Dedifferentiated amniotic fluid mesenchymal stem cell (primary cell): ENCODE results near the gene CORO1C.
A peak's percentile ranks its signal among the peaks of the same experiment; 100 is the strongest.

Experiments
- DNase-seq: peaks from one replicate; pipeline ENCODE4 v3.0.0-alpha.2; 2016; ENCODE audit errors: extremely low spot score

The CORO1C gene

GRCh38 chr12:108647585-108648287 lies 83.6 kb downstream of the CORO1C start:
- DNase-seq: no peak

DNA sequence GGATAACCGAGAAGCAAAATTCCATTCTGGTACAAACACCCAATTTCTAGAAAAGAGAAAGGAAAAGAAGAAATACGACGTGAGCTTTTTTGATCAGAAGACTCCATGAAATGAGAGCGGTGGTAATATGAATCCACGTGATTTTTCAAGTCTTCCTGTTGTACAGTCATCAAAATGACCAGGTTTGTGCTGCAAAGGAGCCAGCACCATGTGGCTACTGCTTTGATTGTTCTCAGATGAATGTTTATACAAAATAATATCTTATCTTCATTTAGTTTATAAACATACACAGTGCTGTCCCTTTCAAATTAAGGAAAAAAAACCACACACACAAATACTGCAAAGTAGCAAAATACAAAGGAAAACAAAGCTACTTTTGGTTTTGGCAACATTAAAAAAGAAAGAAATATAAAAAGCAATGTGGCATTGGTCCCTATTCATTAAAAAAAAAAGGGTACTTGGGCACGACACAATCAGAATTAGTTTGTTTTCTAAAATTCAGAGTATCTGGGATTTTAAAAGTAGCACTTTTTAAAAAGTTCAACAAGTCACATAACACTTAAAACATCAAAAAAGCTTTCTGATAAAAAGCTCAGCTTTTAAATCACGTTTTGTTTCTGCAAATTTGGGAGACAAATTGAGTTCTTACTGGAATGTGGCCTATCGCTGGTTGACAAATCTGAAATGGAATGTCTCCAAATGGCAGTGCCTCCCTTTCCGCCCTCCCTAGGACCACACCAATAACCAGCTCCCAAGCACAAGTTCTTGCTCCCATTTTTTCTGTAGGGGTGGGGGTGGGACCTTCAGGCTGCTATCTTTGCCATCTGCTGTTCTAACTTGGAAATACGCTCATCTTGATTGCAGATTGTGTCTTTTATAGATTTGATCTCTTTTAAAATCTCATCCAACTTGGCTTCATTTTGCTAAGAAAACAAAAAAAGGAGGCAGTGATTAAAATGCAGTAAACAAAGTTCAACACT lies 84.4 kb downstream of the CORO1C start:
- no peak for DNase-seq

- DNase-seq: no peak
Observed at GRCh38 chr12:108645686-108646599, 85.4 kb downstream of the CORO1C start.

DNA sequence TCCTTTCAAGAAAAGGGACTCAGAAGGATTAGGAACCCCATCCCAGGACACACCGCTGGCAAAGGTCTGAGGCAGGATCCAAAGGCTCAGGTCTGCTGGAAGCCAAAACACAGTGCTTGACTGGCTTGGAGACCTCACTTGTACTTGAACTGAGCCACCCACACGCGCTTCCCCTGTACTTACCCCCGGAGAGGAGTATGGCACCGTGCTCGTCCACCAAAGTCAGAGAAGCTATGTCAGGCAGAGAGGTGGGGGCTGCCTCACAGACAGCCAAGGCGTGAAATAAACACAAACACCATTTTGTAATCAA lies 86.6 kb downstream of the CORO1C start:
- no peak for DNase-seq

DNA sequence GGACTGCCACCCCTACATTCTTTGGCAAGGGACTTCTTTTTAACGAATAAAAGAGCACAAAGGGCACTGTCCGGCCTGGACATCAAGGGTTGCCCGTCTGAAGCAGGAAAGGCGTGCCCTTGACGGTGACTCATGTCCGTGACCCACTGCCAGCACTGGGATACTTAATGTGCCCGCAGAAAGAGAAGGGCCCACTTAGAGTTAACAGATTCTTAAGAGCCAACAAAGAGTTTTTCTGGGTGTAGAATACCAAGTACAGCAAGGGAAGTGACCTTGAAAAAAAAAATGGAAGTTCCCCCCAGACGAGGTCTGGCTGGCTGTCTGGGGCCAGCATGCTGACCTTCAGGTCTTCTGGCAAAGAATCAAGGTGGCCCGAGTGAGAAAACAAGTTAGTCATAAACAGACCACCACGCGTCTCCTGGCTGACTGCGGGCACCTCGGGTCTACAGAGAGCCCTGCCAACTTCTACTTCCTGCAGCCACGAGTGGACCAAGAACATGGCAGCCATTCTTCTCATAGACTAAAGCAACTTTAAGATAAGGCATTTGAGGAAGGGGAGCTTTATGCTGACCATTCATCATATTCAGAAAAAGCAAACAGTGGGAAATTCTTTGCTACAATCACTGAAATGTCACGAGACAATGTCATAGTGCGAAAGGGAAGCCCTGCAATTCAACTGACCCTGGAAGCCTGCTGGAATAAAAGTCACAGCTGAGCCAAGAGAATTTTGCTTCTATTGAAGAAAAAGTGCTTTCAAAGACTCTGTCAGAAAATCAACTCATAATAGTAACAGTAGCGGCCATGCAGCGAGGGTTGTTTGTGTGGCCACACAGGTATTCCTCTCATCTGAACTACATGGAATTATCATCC lies 87.1 kb downstream of the CORO1C start:
- DNase-seq: no peak

DNA sequence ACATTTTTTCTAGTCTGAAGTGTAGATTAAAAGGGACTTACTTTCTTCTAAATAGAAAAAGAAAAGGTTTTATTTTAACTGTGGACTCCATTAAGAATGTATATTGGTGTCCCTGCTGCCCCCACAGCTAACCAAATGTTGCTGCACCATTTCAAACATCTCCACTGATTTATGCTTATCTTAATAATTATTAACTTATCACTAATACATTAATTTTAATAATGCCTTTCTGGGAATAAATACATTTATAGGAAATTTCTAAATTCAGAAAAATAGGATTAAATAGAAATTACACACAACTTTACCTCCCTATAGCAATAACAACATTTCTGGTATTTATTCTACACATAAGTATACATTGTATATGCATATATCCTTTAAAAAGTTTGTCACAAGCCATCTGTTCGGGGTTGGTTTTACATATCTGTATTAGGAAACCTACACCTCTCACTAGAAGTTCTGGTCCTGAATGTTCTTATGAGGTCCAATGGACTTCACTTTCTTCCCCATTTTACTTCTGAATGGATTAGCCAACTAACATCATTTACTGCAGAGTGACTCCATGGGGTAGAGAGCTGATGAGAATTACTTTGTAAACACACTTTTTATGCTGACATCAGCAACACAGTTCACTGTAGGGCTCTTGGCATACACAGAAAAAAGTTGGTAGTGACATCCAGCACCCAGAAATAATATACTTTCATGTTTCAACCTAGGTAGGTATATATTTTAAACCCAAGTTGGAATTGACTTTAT lies 88.2 kb downstream of the CORO1C start:
- no peak for DNase-seq

- no peak for DNase-seq
Observed at GRCh38 chr12:108642269-108642870, 88.9 kb downstream of the CORO1C start.

DNA sequence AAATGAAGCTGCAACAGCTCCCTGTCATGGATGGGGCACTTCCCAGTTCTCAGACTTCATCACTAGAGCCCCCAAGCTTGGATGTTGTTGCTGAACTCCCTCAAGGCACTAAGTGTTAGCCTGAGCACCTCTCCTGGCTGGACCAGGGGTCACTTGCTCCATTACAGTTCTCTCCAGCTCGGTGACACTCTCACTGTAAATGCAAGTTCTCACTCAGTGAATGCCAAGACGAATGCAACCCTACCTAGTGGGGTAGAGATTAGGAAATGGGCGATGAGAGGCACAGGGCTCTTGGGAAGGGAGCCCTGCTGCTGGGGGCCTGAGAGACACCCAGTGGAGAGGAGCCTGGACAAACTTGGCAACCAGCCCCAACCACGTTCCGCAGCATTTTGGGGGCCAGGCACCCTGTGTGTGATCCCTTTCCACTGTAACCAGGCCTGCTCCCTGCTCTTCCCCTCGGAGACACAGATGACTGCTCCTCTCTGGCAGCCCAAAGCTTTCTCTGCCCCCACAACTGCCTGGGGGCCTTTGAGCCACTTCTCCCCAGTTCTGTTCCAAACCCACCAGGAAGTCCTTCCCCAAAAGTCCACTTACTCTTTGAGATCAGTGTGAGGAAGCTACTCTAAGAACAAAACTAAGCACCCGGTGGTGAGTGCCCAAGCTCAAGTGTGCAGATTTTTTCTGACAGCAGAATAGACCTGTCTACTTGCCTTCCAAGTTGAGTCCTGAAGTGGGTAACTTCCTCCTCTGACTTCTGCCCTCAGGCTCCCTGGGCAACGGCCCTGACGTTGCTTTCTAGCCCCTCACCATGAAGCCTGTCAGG lies 89.7 kb downstream of the CORO1C start:
- DNase-seq: no peak

GRCh38 chr12:108640802-108641445 lies 90.4 kb downstream of the CORO1C start:
- DNase-seq: no peak

- no peak for DNase-seq
Observed at GRCh38 chr12:108638997-108639822, 92.1 kb downstream of the CORO1C start.

DNA sequence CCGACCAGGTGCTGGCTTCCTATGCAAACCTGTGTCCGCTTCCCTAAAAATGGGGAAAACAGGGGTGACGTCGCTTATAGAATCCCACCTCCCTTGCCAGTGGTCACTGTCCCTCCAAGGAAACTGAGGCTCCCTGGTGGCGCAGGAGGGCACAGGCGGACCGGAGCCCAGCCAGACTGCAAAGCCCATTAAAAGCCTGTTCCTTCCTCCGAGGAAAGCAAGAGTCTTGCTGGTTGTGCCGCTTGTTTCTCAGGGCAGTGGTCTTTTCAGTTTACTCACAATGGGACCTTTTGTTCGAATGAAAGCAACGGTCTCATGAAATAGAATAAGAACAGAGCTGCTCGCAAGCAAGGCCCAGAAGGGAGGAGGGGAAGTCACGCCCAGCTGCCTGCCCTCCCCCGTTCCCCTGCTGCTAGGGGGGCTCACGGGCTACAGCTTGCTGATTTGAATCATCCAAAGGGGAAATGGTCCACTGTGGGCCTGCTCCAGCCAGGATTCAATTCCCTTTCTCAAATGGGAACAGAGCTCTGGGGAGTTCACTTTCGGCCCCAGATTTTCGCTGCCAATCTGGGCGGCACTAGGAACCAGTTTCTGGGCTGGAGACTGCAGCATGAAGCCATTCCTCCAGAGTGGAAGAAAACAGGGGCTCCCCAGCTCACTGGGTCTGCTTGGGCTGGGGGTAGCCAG lies 93.0 kb downstream of the CORO1C start:
- DNase-seq: no peak

- DNase-seq: no peak
Observed at GRCh38 chr12:108637222-108637971, 93.9 kb downstream of the CORO1C start.

GRCh38 chr12:108635997-108636808 lies 95.1 kb downstream of the CORO1C start:
- no peak for DNase-seq

DNA sequence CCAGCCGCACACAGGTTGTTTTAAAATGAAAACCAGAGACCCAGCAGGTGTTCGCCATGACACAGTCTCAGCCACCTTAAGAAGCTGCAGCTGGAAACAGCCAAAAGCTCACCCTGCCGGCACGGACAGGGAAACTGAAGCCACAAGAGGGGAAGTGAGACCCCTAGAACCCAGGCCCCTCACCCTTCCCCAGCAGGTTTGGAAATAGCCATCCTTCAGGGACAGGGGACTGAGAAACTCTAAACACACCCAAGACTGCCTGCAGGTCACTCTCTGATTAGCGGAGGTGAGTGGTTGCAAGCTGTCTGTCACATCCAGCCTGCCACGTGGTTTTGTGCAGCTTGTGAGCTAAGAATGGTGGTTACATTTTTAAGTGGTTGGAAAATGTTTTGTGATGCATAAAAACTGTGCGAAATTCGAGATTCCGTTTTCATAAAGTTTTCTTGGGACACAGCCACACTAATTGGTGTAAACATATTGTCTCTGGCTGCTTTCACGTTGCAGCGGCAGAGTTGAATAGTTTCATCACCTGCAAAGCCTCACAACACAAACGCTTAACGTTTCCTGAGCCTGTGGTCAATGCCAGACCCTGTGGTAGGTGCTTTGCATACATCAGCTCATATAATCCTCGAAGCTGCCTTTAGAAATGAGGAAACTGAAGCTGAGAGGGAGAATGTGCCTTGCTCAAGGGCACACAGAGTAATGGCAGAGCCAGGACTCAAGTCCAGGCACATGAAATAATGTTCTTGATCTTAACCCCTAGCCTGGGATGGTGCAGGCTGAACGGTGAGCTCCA lies 95.9 kb downstream of the CORO1C start:
- DNase-seq: peak; percentile 26

DNA sequence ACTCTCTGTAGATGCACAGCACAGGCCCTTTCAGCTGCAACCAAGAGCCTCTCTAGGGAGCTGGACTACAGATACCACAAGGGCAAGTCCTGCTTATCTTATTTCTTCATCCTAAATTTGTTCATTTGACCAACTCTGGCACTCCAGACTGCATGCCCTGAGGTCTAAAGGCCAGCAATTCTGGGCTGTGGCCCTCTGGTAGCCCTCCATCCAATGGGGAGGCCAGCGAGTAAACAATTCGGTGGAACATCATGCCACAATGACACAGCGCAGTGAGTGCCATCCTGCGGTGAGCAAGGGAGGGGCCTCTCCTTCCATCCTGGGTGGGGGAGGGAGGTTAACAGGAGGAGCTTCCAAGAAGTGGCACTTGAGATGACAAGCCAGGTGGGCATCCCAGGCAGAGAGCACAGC lies 97.0 kb downstream of the CORO1C start:
- DNase-seq: no peak
